Measurements from ENCODE around the gene SPX. TPM values are rescaled to one million over a fixed set of nuclear protein-coding genes. Genes with fewer than 3 reads are reported as not detected.

SPX gene, protein sequence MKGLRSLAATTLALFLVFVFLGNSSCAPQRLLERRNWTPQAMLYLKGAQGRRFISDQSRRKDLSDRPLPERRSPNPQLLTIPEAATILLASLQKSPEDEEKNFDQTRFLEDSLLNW
- total RNA-seq: under 0.01 and 0.10 TPM in 2 replicates

DNA sequence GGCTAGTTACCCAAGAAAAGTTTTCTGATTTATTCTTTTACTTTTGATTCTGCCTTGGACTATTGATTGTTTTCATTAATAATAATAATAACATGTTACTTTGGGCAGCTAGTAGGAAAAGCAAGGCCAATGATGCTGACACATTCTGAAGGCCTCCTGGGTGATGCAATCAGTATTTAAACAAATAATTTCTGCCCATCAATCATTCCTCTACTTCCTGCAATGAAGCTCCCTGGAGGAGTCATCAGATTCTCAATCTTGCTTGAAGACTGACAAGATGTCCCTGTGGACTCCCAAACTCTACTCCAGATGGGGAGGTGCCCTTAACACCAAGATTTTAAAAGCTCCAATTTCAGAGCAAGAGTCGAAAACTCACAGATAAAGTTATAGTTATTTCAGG lies at the start of gene SPX:
TSS of gene SPX (plus strand) at position 244 of the 400 bp plus-strand sequence. CDS start 177 bp downstream, outside the sequence.

DNA sequence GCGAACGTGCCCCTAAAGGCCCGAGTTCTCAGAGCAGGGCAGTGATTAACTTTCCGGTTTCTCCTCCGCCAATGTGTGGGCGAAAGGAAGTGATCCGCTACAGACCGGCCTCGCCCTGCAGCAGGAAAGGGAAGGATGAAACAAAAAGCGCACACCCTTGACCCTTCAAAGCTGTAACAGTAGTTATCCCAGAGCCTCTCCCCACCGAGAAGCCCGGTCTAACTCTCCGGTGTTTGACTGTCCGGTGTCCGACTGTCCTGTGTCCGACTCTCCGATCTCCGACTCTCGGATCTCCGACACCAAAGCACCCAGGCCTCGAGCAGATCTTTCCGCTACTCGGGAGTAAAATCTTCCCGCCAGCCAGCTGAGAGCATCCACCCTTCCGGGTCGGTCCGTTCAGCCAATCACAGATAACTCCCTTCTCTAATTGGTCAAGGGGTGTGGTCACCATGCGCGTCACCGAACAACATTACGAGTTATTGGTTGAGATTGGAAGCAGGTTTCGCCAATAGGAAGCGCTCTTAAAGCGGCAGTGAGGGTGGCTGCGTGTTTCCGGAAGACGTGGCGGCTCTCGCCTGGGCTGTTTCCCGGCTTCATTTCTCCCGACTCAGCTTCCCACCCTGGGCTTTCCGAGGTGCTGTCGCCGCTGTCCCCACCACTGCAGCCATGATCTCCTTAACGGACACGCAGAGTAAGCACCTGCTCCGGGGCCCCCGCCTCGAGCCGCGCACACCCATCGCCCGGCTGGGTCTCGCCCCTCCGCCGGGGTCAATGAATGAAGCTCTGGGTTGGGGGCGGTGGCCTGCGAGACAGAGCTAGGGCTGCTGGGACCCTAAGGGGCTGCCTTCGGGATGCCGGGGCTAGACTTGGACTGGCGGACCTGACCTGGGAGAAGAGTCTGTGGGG lies 24.6 kb upstream of the SPX start, which contains the start of the genes GOLT1B and RECQL:
TSS of gene GOLT1B (plus strand) at position 532 of the 906 bp plus-strand sequence. CDS start at position 667, 135 bp downstream.
TSS of gene RECQL (minus strand) at position 378 of the 906 bp plus-strand sequence. CDS start 2,065 bp downstream, outside the sequence.

Other genes with a start within 250 kb of the SPX start
- 0.33 TPM in 1 of 2 replicates, not detected in the other for gene SLCO1A2, start 191.4 kb upstream of the SPX start, total RNA-seq
- not detected in 2 replicates for gene IAPP, start 153.4 kb upstream of the SPX start, total RNA-seq
- gene PYROXD1, start 88.6 kb upstream of the SPX start, total RNA-seq: 10.9 and 11.1 TPM in 2 replicates
- 67.6 and 99.6 TPM in 2 replicates for gene RECQL, start 24.7 kb upstream of the SPX start, total RNA-seq
- gene GOLT1B, start 24.5 kb upstream of the SPX start, total RNA-seq: 39.5 and 61.1 TPM in 2 replicates
- gene GYS2, start 78.6 kb downstream of the SPX start, total RNA-seq: not detected in 2 replicates
- gene LDHB, start 131.5 kb downstream of the SPX start, total RNA-seq: 416 and 541 TPM in 2 replicates
- gene KCNJ8, start 248.4 kb downstream of the SPX start, total RNA-seq: under 0.01 and 0.10 TPM in 2 replicates